ENCODE measurements around the gene TBX21.
A peak's percentile ranks its signal among the peaks of the same experiment; 100 is the strongest.

The TBX21 gene

DNA sequence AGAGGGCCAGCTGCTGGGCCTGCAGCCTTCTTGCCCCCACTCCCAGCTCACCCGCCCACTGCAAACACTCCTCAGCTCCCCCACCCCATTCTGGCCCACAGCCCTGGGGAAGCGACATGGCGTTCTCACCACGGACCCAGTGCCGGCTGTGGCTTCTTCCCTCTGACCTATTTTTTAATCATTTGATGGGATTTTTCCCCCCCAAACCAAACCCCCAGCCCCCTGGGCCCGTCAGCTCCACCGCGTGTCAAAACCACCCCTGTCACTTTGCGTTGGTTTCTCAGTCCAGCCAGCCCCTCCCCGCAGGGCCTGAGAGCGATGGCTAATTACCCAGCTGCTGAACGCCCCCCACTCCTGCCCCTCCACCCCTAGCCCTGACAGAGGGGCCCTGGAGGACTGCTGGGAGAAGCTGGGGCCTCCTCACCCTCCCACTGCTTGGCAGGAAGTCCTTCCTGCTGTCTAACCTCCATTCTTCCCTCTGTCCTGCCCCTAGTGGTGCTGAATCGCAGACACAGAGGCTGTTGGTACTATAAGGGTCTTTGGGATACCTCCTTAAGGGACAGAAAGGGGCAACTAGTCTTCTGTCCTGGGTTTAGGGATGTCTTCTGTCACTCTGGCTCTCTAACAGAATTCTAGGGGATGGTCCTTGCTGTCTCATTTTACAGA, 7.5 kb upstream of the TBX21 start:
- no peak overlapping the region for H3K4me3 ChIP-seq (ENCODE audit: low read length)
- H3K4me1 ChIP-seq (ENCODE audit: low read length), result 0 out of 2 replicates have a peak, but pooled peaks cover under 1% of the 10 kb centered on the region
- no peak overlapping the region for H3K4me2 ChIP-seq (ENCODE audit: low read depth, low read length)
- TF ChIP-seq, protein P1, sequence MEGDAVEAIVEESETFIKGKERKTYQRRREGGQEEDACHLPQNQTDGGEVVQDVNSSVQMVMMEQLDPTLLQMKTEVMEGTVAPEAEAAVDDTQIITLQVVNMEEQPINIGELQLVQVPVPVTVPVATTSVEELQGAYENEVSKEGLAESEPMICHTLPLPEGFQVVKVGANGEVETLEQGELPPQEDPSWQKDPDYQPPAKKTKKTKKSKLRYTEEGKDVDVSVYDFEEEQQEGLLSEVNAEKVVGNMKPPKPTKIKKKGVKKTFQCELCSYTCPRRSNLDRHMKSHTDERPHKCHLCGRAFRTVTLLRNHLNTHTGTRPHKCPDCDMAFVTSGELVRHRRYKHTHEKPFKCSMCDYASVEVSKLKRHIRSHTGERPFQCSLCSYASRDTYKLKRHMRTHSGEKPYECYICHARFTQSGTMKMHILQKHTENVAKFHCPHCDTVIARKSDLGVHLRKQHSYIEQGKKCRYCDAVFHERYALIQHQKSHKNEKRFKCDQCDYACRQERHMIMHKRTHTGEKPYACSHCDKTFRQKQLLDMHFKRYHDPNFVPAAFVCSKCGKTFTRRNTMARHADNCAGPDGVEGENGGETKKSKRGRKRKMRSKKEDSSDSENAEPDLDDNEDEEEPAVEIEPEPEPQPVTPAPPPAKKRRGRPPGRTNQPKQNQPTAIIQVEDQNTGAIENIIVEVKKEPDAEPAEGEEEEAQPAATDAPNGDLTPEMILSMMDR (IDR thresholded peaks at IDR 0.05; ENCODE audit: low read length), result peak; percentile 9; the same call in 1 of the 2 replicates
- TF ChIP-seq EZH2phosphoT487 (IDR thresholded peaks at IDR 0.05; ENCODE audit: low read length) (no peak), EZH2 (optimal IDR thresholded peaks at IDR 0.05; ENCODE audit: low read depth, low read length) (no peak)
- no peaks in the 10 kb centered on the region for H3K36me3 ChIP-seq (replicated peaks; ENCODE audit: insufficient read depth, low read length)
- H3F3A ChIP-seq (ENCODE audit: insufficient read depth, low read length), result no peaks in the 10 kb centered on the region
- H4K20me1 ChIP-seq (ENCODE audit: insufficient read depth, low read length), result no peaks in the 10 kb centered on the region
- H3K9ac ChIP-seq (ENCODE audit: low read length), result no peak overlapping the region
- no peaks in the 10 kb centered on the region for H3K9me3 ChIP-seq (replicated peaks; ENCODE audit: insufficient read depth, low read length)
- no peak for DNase-seq
- H2AFZ ChIP-seq (ENCODE audit: low read length), result no peak overlapping the region
- H3K79me2 ChIP-seq (ENCODE audit: low read length), result no peaks in the 10 kb centered on the region
- H3K9me2 ChIP-seq (replicated peaks; ENCODE audit: insufficient read depth, low read length), result no peaks in the 10 kb centered on the region
- H3K27me3 ChIP-seq (replicated peaks; ENCODE audit: insufficient read depth, low read length), result peaks cover 42% of the 10 kb centered on the region
- H3K27ac ChIP-seq (ENCODE audit: low read length), result no peak overlapping the region

DNA sequence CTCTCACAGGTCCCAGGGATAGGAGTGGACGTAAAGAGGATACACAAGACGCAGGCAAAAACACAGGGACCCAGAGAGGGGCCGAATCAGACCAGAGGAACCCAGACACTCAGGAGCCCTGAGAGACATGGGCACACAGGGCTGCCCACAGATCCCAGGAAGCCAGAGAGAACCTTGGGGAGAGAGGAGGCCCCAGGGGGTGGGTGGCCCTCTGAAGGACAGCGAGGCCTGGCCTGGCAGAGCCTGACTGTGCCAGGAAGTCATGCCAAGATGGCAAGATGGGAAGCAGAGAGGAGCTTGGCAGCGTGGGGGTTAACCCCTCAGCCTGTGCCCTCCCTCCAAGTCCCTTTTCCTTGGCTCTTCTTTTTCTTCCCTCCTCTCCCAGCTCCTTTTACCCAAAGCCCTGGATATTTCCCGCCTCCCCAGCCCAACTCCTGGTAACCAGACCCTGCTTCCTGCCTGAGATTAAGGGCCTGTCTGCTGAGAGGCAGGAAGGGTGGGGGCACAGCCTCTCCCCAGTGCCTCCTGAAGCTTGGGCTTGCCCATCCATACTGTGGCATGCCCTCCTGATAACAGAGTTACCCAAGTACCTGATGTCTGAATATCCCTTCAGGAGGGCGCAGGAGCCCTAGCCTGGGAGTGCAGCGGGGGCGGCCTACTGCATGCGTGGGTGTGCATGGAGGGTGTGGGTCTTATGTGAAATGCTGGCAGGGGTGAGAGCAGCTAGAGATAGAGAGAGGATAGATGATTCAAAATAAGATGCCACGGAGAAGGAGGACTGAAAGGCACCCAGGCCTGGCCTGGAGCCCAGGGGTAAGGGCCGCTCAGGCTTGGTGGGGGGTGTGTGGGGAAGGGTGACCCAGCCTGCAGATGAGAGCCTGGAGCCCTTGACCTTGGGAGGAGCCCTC, 6.0 kb upstream of the TBX21 start:
- TF ChIP-seq, protein P1 (IDR thresholded peaks at IDR 0.05; ENCODE audit: low read length), result no peak
- TF ChIP-seq EZH2phosphoT487 (IDR thresholded peaks at IDR 0.05; ENCODE audit: low read length) (no peak), EZH2 (optimal IDR thresholded peaks at IDR 0.05; ENCODE audit: low read depth, low read length) (no peak)
- Histone ChIP-seq H3K4me1 (ENCODE audit: low read length) (no peaks in the 10 kb centered on the region), H3K9me3 (replicated peaks; ENCODE audit: insufficient read depth, low read length) (no peaks in the 10 kb centered on the region), H3K9ac (ENCODE audit: low read length) (no peak overlapping the region), H3K79me2 (ENCODE audit: low read length) (no peaks in the 10 kb centered on the region), H3K4me2 (ENCODE audit: low read depth, low read length) (no peak overlapping the region), H3K4me3 (ENCODE audit: low read length) (no peak overlapping the region), H3K36me3 (replicated peaks; ENCODE audit: insufficient read depth, low read length) (no peaks in the 10 kb centered on the region), H3K9me2 (replicated peaks; ENCODE audit: insufficient read depth, low read length) (no peaks in the 10 kb centered on the region), H3K27ac (ENCODE audit: low read length) (no peak overlapping the region), H4K20me1 (ENCODE audit: insufficient read depth, low read length) (no peaks in the 10 kb centered on the region), H3F3A (ENCODE audit: insufficient read depth, low read length) (no peaks in the 10 kb centered on the region), H3K27me3 (replicated peaks; ENCODE audit: insufficient read depth, low read length) (peaks cover 44% of the 10 kb centered on the region), H2AFZ (ENCODE audit: low read length) (no peak overlapping the region)
- no peak for DNase-seq

DNA sequence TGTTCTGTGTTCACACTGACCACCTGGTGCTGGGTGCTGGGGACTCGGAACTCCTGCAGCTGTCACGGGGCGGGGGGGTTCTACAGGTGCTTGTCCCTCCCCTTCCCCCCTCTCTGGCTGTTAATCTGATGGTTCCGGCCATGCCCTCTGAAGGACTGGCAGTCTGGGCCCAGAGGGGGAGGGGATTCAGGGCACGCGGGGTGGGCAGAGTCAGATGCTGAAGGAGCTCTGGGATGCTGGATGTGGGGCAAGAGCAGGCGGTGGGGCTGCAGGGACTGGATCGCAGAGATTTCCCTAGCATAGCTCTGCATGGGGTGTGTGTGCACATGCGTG, 5.4 kb upstream of the TBX21 start:
- H2AFZ ChIP-seq (ENCODE audit: low read length), result no peak overlapping the region
- H4K20me1 ChIP-seq (ENCODE audit: insufficient read depth, low read length), result no peaks in the 10 kb centered on the region
- H3K36me3 ChIP-seq (replicated peaks; ENCODE audit: insufficient read depth, low read length), result no peaks in the 10 kb centered on the region
- H3K79me2 ChIP-seq (ENCODE audit: low read length), result no peaks in the 10 kb centered on the region
- H3K9ac ChIP-seq (ENCODE audit: low read length), result no peak overlapping the region
- H3K27me3 ChIP-seq (replicated peaks; ENCODE audit: insufficient read depth, low read length), result peaks cover 44% of the 10 kb centered on the region
- no peaks in the 10 kb centered on the region for H3K9me3 ChIP-seq (replicated peaks; ENCODE audit: insufficient read depth, low read length)
- H3K9me2 ChIP-seq (replicated peaks; ENCODE audit: insufficient read depth, low read length), result no peaks in the 10 kb centered on the region
- no peak overlapping the region for H3K4me3 ChIP-seq (ENCODE audit: low read length)
- no peaks in the 10 kb centered on the region for H3F3A ChIP-seq (ENCODE audit: insufficient read depth, low read length)
- TF ChIP-seq, protein P1 (IDR thresholded peaks at IDR 0.05; ENCODE audit: low read length), result no peak
- no peak for TF ChIP-seq EZH2 (optimal IDR thresholded peaks at IDR 0.05; ENCODE audit: low read depth, low read length)
- no peak for TF ChIP-seq EZH2phosphoT487 (IDR thresholded peaks at IDR 0.05; ENCODE audit: low read length)
- H3K27ac ChIP-seq (ENCODE audit: low read length), result no peak overlapping the region
- H3K4me2 ChIP-seq (ENCODE audit: low read depth, low read length), result no peak overlapping the region
- no peaks in the 10 kb centered on the region for H3K4me1 ChIP-seq (ENCODE audit: low read length)
- no peak for DNase-seq
